Measurements from ENCODE around the gene DBF4.

DNA sequence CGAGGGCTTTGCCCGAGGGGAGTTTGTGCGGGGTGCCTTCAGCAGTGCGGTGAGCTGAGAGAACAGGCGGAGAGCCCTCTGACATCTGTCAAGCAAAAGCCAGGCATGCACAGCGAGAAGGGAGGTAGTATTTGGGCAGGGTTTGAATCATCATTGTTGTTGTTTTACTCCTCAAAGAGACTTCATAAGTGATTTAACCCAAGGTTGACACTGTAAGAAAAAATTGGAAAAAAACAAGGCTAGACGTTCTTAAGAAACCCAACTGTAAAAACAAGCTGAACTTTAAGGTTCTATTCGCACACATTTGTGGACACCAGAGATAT, 59.1 kb downstream of the DBF4 start:
- TF ChIP-seq CTCF (IDR thresholded peaks at IDR 0.05) (no peak), POLR2AphosphoS5 (IDR thresholded peaks at IDR 0.05) (no peak), POLR2A (IDR thresholded peaks at IDR 0.05) (no peak)
